Stimulated activated naive CD8-positive, alpha-beta T cell treated with anti-CD3 and anti-CD28 coated beads, Interleukin-15, Interleukin-2, amounts not matched to agents 100 ng/mL and 50 ng/mL, for 24 hours (primary cell): ENCODE data around the gene TEX35.

Source experiments
- H3K27ac Mint-ChIP-seq: one replicate; pipeline ENCODE4 v1.8.0; 2021; ENCODE audit warnings: mild to moderate bottlenecking, mixed read lengths
- H3K27me3 Mint-ChIP-seq: one replicate; pipeline ENCODE4 v1.8.0; 2021; ENCODE audit warnings: mixed read lengths
- H3K36me3 Mint-ChIP-seq: one replicate; pipeline ENCODE4 v1.8.0; 2021; ENCODE audit warnings: low read depth, mixed read lengths
- H3K4me1 Mint-ChIP-seq: one replicate; pipeline ENCODE4 v1.8.0; 2021; ENCODE audit warnings: low read depth, mixed read lengths
- H3K4me3 Mint-ChIP-seq: one replicate; pipeline ENCODE4 v1.8.0; 2021; ENCODE audit warnings: mild to moderate bottlenecking, mixed read lengths
- H3K9me3 Mint-ChIP-seq: one replicate; pipeline ENCODE4 v1.8.0; 2021; ENCODE audit warnings: mixed read lengths

Gene TEX35

GRCh38 chr1:178521241-178521640 is 8.3 kb downstream of the TEX35 start:
- no peaks in the 10 kb centered on the region for H3K9me3 Mint-ChIP-seq
- H3K36me3 Mint-ChIP-seq: no peaks in the 10 kb centered on the region
- no peaks in the 10 kb centered on the region for H3K4me1 Mint-ChIP-seq
- H3K4me3 Mint-ChIP-seq: no peak overlapping the region
- no peak overlapping the region for H3K27ac Mint-ChIP-seq
- peaks cover 3% of the 10 kb centered on the region for H3K27me3 Mint-ChIP-seq

GRCh38 chr1:178527117-178527516 is 14.2 kb downstream of the TEX35 start:
- H3K9me3 Mint-ChIP-seq: no peaks in the 10 kb centered on the region
- no peaks in the 10 kb centered on the region for H3K36me3 Mint-ChIP-seq
- H3K27me3 Mint-ChIP-seq: peaks cover 4% of the 10 kb centered on the region
- H3K4me3 Mint-ChIP-seq: no peak overlapping the region
- no peak overlapping the region for H3K27ac Mint-ChIP-seq
- H3K4me1 Mint-ChIP-seq: peaks cover under 1% of the 10 kb centered on the region

GRCh38 chr1:178528228-178528952 is 15.5 kb downstream of the TEX35 start:
- H3K36me3 Mint-ChIP-seq: no peaks in the 10 kb centered on the region
- H3K4me3 Mint-ChIP-seq: no peak overlapping the region
- peaks cover 4% of the 10 kb centered on the region for H3K27me3 Mint-ChIP-seq
- H3K9me3 Mint-ChIP-seq: no peaks in the 10 kb centered on the region
- no peak overlapping the region for H3K27ac Mint-ChIP-seq
- peaks cover 3% of the 10 kb centered on the region for H3K4me1 Mint-ChIP-seq

GRCh38 chr1:178528953-178529335 is 16.0 kb downstream of the TEX35 start:
- no peaks in the 10 kb centered on the region for H3K9me3 Mint-ChIP-seq
- H3K4me1 Mint-ChIP-seq: peaks cover 3% of the 10 kb centered on the region
- H3K4me3 Mint-ChIP-seq: no peak overlapping the region
- no peaks in the 10 kb centered on the region for H3K36me3 Mint-ChIP-seq
- peaks cover 4% of the 10 kb centered on the region for H3K27me3 Mint-ChIP-seq
- no peak overlapping the region for H3K27ac Mint-ChIP-seq

GRCh38 chr1:178529364-178530036 is 16.6 kb downstream of the TEX35 start:
- Mint-ChIP-seq H3K27ac (no peak overlapping the region), H3K27me3 (peaks cover 4% of the 10 kb centered on the region), H3K4me1 (peaks cover 3% of the 10 kb centered on the region), H3K4me3 (no peak overlapping the region), H3K36me3 (no peaks in the 10 kb centered on the region), H3K9me3 (no peaks in the 10 kb centered on the region)

GRCh38 chr1:178530037-178530402 is 17.1 kb downstream of the TEX35 start:
- Mint-ChIP-seq H3K36me3 (no peaks in the 10 kb centered on the region), H3K4me3 (no peak overlapping the region), H3K9me3 (no peaks in the 10 kb centered on the region), H3K27ac (no peak overlapping the region), H3K4me1 (peaks cover 3% of the 10 kb centered on the region), H3K27me3 (peaks cover 4% of the 10 kb centered on the region)

GRCh38 chr1:178530502-178530901 is 17.6 kb downstream of the TEX35 start:
- H3K4me1 Mint-ChIP-seq: peaks cover 3% of the 10 kb centered on the region
- no peak overlapping the region for H3K27ac Mint-ChIP-seq
- peaks cover 4% of the 10 kb centered on the region for H3K27me3 Mint-ChIP-seq
- H3K4me3 Mint-ChIP-seq: no peak overlapping the region
- no peaks in the 10 kb centered on the region for H3K36me3 Mint-ChIP-seq
- H3K9me3 Mint-ChIP-seq: no peaks in the 10 kb centered on the region

- peaks cover 3% of the 10 kb centered on the region for H3K4me1 Mint-ChIP-seq
- H3K27ac Mint-ChIP-seq: no peak overlapping the region
- peaks cover 4% of the 10 kb centered on the region for H3K27me3 Mint-ChIP-seq
- no peaks in the 10 kb centered on the region for H3K9me3 Mint-ChIP-seq
- H3K4me3 Mint-ChIP-seq: no peak overlapping the region
- no peaks in the 10 kb centered on the region for H3K36me3 Mint-ChIP-seq
These were observed 19.0 kb downstream of the TEX35 start for GRCh38 chr1:178531887-178532286.

GRCh38 chr1:178532392-178532791 is 19.5 kb downstream of the TEX35 start:
- Mint-ChIP-seq H3K27ac (no peak overlapping the region), H3K36me3 (no peaks in the 10 kb centered on the region), H3K4me3 (no peak overlapping the region)

GRCh38 chr1:178533121-178533946 is 20.4 kb downstream of the TEX35 start:
- Mint-ChIP-seq H3K27me3 (no peaks in the 10 kb centered on the region), H3K4me1 (peaks cover 3% of the 10 kb centered on the region), H3K4me3 (no peak overlapping the region), H3K27ac (no peak overlapping the region), H3K36me3 (no peaks in the 10 kb centered on the region), H3K9me3 (no peaks in the 10 kb centered on the region)

More at GRCh38 chr1:178532392-178532791, 19.5 kb downstream of the TEX35 start:
- H3K27me3 Mint-ChIP-seq: peaks cover 4% of the 10 kb centered on the region
- H3K9me3 Mint-ChIP-seq: no peaks in the 10 kb centered on the region
- H3K4me1 Mint-ChIP-seq: peaks cover 3% of the 10 kb centered on the region

- H3K27me3 Mint-ChIP-seq: no peaks in the 10 kb centered on the region
- H3K9me3 Mint-ChIP-seq: no peaks in the 10 kb centered on the region
- no peak overlapping the region for H3K27ac Mint-ChIP-seq
- peaks cover 3% of the 10 kb centered on the region for H3K4me1 Mint-ChIP-seq
- H3K4me3 Mint-ChIP-seq: no peak overlapping the region
- H3K36me3 Mint-ChIP-seq: no peaks in the 10 kb centered on the region
These were observed 21.4 kb downstream of the TEX35 start for GRCh38 chr1:178534137-178534868.

- Mint-ChIP-seq H3K9me3 (no peaks in the 10 kb centered on the region), H3K27ac (no peak overlapping the region), H3K4me3 (no peak overlapping the region), H3K4me1 (peaks cover 3% of the 10 kb centered on the region), H3K36me3 (no peaks in the 10 kb centered on the region), H3K27me3 (no peaks in the 10 kb centered on the region)
These were observed 23.4 kb downstream of the TEX35 start for GRCh38 chr1:178536329-178536728.

GRCh38 chr1:178536844-178537371 is 24.0 kb downstream of the TEX35 start:
- Mint-ChIP-seq H3K27ac (no peak overlapping the region), H3K27me3 (no peaks in the 10 kb centered on the region), H3K4me3 (no peak overlapping the region), H3K9me3 (no peaks in the 10 kb centered on the region), H3K36me3 (no peaks in the 10 kb centered on the region), H3K4me1 (peaks cover 5% of the 10 kb centered on the region)

- H3K27ac Mint-ChIP-seq: no peak overlapping the region
These were observed 24.6 kb downstream of the TEX35 start for GRCh38 chr1:178537382-178538090.

More at GRCh38 chr1:178537382-178538090, 24.6 kb downstream of the TEX35 start:
- Mint-ChIP-seq H3K4me1 (peaks cover 7% of the 10 kb centered on the region), H3K4me3 (no peak overlapping the region), H3K9me3 (no peaks in the 10 kb centered on the region), H3K27me3 (no peaks in the 10 kb centered on the region), H3K36me3 (no peaks in the 10 kb centered on the region)
